DND-41 (cell line): ENCODE data around the gene FAM76B.

ENCODE experiments used
- ATAC-seq: fragments of 200-7000 bp; cut with Tn5 transposase; 3 replicates; pipeline ENCODE4 v1.9.1; 2021; ENCODE audit warnings: low read depth; ENCODE audit not compliant: insufficient read depth
- DNase-seq: peaks from one replicate; pipeline ENCODE4 v3.0.0-alpha.2; 2020
- H2AFZ ChIP-seq: 2 replicates; pipeline ENCODE4 v1.6.0; 2012; ENCODE audit warnings: low read depth, low read length
- H3K27ac ChIP-seq: 2 replicates; pipeline ENCODE4 v1.5.1; 2012; ENCODE audit warnings: low read length, inconsistent platforms
- H3K27me3 ChIP-seq: fragments of 200-600 bp; sonication (generic); 2 replicates; pipeline ENCODE4 v1.6.0; 2012; ENCODE audit warnings: low read length, mild to moderate bottlenecking, inconsistent platforms; ENCODE audit not compliant: insufficient read depth, poor library complexity
- H3K36me3 ChIP-seq: 2 replicates; pipeline ENCODE4 v1.5.1; 2012; ENCODE audit warnings: low read length, inconsistent platforms; ENCODE audit not compliant: insufficient read depth
- H3K4me1 ChIP-seq: 2 replicates; pipeline ENCODE4 v1.5.1; 2012; ENCODE audit warnings: mild to moderate bottlenecking, low read length; ENCODE audit not compliant: insufficient read depth
- H3K4me2 ChIP-seq: 2 replicates; pipeline ENCODE4 v1.6.0; 2012; ENCODE audit warnings: mild to moderate bottlenecking, moderate library complexity, low read length, inconsistent platforms; ENCODE audit not compliant: insufficient read depth
- H3K4me3 ChIP-seq, 2 experiments: fragments of 200-600 bp in 1 of 2; shearing (Covaris generic) in 1 of 2; 2 replicates each; pipeline ENCODE4 v1.5.1; 2012 to 2016; ENCODE audit warnings: inconsistent platforms in 2 of 2, low read length in 2 of 2, mild to moderate bottlenecking in 2 of 2, low read depth in 1 of 2, moderate library complexity in 1 of 2
- H3K79me2 ChIP-seq: 2 replicates; pipeline ENCODE4 v1.6.0; 2012; ENCODE audit warnings: low read length, inconsistent platforms; ENCODE audit not compliant: insufficient read depth
- H3K9ac ChIP-seq: 2 replicates; pipeline ENCODE4 v1.6.0; 2012; ENCODE audit warnings: low read depth, mild to moderate bottlenecking, inconsistent platforms, low read length, moderate library complexity
- H3K9me3 ChIP-seq: 2 replicates; pipeline ENCODE4 v1.5.1; 2012; ENCODE audit warnings: low read length, moderate library complexity, mild to moderate bottlenecking, inconsistent platforms; ENCODE audit not compliant: insufficient read depth, severe bottlenecking
- H4K20me1 ChIP-seq: 2 replicates; pipeline ENCODE4 v1.6.0; 2012; ENCODE audit warnings: low read length; ENCODE audit not compliant: insufficient read depth
- EZH2 ChIP-seq: IDR thresholded peaks from 3 replicates; pipeline ENCODE4 v1.6.1; 2012; ENCODE audit warnings: borderline replicate concordance, low read depth, mild to moderate bottlenecking, moderate library complexity, low read length, inconsistent platforms; ENCODE audit not compliant: severe bottlenecking
- TF ChIP-seq, protein P1 (sequence below): IDR thresholded peaks from 2 replicates; pipeline ENCODE4 v1.5.1; 2012; ENCODE audit warnings: borderline replicate concordance, low read length, moderate library complexity, mild to moderate bottlenecking; ENCODE audit not compliant: poor library complexity, severe bottlenecking; ENCODE audit errors: extremely low read depth

The FAM76B gene

GRCh38 chr11:95794086-95794485 is 4.5 kb upstream of the FAM76B start:
- no peak for ATAC-seq
- Histone ChIP-seq H3K36me3 (peaks cover 13% of the 10 kb centered on the region), H3K9me3 (no peaks in the 10 kb centered on the region), H3K4me3 (peak overlapping the region in 1 of 2 experiments; percentile 18; a peak in 1 of 4 replicates), H3K27ac (no peak overlapping the region), H3K4me2 (peak overlapping the region; percentile 50), H4K20me1 (peaks cover 52% of the 10 kb centered on the region), H3K79me2 (peaks cover 88% of the 10 kb centered on the region), H3K9ac (no peak overlapping the region; the same call in 1 of the 2 replicates), H3K27me3 (no peaks in the 10 kb centered on the region), H3K4me1 (peaks cover 34% of the 10 kb centered on the region), H2AFZ (no peak overlapping the region)
- TF ChIP-seq EZH2: no peak
- TF ChIP-seq, protein P1, sequence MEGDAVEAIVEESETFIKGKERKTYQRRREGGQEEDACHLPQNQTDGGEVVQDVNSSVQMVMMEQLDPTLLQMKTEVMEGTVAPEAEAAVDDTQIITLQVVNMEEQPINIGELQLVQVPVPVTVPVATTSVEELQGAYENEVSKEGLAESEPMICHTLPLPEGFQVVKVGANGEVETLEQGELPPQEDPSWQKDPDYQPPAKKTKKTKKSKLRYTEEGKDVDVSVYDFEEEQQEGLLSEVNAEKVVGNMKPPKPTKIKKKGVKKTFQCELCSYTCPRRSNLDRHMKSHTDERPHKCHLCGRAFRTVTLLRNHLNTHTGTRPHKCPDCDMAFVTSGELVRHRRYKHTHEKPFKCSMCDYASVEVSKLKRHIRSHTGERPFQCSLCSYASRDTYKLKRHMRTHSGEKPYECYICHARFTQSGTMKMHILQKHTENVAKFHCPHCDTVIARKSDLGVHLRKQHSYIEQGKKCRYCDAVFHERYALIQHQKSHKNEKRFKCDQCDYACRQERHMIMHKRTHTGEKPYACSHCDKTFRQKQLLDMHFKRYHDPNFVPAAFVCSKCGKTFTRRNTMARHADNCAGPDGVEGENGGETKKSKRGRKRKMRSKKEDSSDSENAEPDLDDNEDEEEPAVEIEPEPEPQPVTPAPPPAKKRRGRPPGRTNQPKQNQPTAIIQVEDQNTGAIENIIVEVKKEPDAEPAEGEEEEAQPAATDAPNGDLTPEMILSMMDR: no peak
- DNase-seq: no peak

DNA sequence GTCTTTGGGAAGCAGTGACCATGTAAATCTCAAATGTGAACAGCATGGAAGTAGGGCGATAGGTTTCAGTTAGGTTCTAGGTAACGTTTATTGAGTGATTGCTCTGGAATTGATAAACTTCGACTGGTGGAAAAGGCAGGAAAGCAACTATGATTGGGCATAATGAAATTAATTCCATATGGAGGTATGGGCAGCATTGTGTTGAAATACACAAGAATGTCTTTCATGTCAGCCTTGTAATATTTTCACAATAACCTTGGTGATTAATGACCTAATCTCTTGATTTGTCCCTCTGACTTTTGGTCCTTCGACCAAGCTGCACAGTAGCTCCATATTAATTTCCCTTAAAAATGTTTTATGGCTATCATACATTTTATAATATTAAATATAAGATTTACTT is 3.5 kb upstream of the FAM76B start:
- Histone ChIP-seq H3K4me2 (peak overlapping the region; percentile 74), H3K36me3 (peaks cover 9% of the 10 kb centered on the region), H3K4me1 (peaks cover 41% of the 10 kb centered on the region), H3K4me3 (peak overlapping the region in 1 of 2 experiments; percentile 85; a peak in 2 of 4 replicates), H3K9me3 (no peaks in the 10 kb centered on the region), H4K20me1 (peaks cover 52% of the 10 kb centered on the region), H3K27me3 (no peaks in the 10 kb centered on the region), H2AFZ (no peak overlapping the region), H3K9ac (peak overlapping the region; percentile 86; the same call in 1 of the 2 replicates), H3K79me2 (peaks cover 89% of the 10 kb centered on the region), H3K27ac (no peak overlapping the region)
- ATAC-seq (no peak), DNase-seq (no peak)
- TF ChIP-seq, protein P1: no peak
- TF ChIP-seq EZH2: no peak

DNA sequence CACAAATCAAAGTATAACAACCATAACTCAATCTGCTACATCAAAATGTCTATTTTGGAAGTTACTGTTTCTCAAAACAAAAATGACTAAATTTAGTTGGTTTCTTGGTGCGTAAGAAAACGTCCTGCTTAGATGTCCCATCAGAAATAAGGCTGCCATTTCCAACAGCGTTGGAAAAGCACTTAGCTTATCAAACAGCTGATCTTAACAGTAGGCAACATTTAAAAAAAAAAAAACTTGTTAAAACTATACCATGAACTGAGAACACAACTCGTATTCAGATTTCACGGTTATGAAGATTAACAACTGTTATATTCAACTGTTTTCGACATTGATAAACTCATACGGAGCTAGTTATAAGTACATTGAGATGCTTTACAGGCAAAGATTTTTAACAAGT is 3.1 kb upstream of the FAM76B start:
- Histone ChIP-seq H3K36me3 (peaks cover 11% of the 10 kb centered on the region), H2AFZ (no peak overlapping the region), H3K9me3 (no peaks in the 10 kb centered on the region), H3K27me3 (no peaks in the 10 kb centered on the region), H3K79me2 (peaks cover 89% of the 10 kb centered on the region), H4K20me1 (peaks cover 50% of the 10 kb centered on the region), H3K4me1 (peaks cover 45% of the 10 kb centered on the region), H3K4me3 (peak overlapping the region in 1 of 2 experiments; percentile 85; a peak in 3 of 4 replicates), H3K4me2 (peak overlapping the region; percentile 74), H3K9ac (peak overlapping the region; percentile 86), H3K27ac (no peak overlapping the region)
- ATAC-seq (no peak), DNase-seq (no peak)
- no peak for TF ChIP-seq EZH2
- TF ChIP-seq, protein P1: no peak

DNA sequence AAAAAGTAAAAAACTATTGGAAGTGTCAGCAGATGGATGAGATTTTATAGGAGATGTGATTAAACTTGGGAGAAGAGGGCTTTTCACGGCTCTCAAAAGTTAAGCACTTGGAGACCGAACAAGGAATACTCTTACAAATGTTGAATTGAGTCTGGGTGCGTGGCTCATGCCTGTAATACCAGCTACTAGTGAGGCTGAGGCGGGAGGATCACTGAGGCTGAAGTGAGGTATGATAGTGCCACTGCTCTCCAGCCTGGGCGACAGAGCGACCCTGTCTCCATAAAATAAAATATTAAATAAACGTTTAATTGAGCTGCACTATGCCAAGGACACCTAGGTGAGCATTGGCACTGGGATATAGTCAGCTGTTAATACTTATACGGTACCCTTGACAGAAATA is 2.6 kb upstream of the FAM76B start:
- Histone ChIP-seq H3K9me3 (no peaks in the 10 kb centered on the region), H3K79me2 (peaks cover 89% of the 10 kb centered on the region), H2AFZ (no peak overlapping the region), H3K27me3 (no peaks in the 10 kb centered on the region), H3K9ac (peak overlapping the region; percentile 86), H4K20me1 (peaks cover 45% of the 10 kb centered on the region), H3K4me1 (peaks cover 49% of the 10 kb centered on the region), H3K4me3 (peak overlapping the region; percentile 82 to 85; a peak in 3 of 4 replicates), H3K36me3 (peaks cover 15% of the 10 kb centered on the region), H3K4me2 (peak overlapping the region; percentile 74), H3K27ac (peak overlapping the region; percentile 96)
- no peak for ATAC-seq
- no peak for DNase-seq
- TF ChIP-seq, protein P1: no peak
- no peak for TF ChIP-seq EZH2
